GM19193 (cell line): ENCODE measurements around the gene C17orf113.

ENCODE experiments used
- POLR2A ChIP-seq: IDR thresholded peaks from 4 replicates; pipeline ENCODE4 v1.6.1; 2011; ENCODE audit not compliant: insufficient read depth, insufficient read length; ENCODE audit errors: extremely low read depth

The C17orf113 gene

DNA sequence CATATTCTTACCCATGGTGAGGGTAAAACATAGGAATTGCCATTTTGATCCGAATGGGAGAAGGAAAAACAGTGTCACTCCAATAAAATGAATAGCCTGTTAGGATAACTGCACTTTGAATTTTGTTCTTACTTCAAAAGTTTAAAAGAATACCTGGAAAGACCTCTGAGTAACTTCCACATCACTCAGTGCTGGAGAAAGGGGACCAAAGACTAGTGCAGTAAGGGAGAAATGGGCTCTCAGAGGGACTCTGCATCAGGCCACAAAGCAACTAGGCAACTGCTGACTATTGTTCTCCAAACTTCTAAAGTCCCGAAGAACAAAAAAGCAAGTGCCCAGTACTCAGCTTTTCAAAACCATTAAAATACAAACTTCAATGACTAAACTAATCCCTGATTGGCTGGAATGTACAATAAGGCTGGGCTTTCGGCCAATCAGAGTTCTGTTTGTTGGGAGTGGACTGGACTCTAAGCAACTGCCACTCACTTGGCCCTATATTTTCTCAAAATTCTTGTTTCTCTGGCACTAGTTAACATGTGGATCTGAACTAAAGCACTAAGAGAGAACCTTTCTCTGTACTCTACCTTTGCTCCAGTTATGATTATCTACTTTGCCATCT, 39.4 kb downstream of the C17orf113 start:
- no peak for TF ChIP-seq POLR2A

DNA sequence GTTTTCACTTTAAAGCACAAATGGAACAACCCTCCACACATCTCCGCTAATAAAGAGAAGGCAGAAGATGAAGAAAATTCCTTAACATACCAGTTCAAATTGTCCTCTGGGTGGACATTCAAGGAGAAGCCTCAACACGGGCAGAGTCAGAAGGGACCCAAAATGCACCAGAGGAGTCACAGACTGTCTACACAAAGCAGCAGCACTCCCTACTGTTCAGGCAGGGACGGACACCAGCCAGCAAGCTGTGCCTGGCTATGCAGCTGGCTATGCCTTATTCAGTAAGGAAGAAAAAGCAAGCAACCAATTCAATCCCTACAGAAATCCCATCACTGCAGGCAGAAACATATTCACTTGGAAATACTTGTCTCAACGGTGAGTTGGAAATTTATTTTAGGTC, 41.2 kb downstream of the C17orf113 start:
- TF ChIP-seq POLR2A: no peak

DNA sequence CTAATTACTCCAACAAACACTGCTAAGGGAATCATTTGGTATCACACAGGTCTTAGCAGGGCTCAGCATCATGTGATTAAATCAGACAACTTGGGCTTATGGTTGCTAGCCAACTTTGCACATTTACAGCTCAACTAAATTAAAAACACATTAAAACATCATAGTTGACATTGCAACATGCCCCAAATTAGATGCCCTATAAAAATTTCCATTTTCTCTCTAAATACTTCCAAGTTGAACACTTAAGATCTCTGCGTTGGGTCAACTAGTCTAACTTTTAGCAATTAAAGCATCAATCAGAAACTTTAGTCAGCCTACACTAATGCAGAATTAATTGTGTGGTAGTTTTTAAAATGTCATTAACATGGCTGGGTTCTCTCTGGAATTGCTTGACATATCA, 45.2 kb downstream of the C17orf113 start:
- no peak for TF ChIP-seq POLR2A

DNA sequence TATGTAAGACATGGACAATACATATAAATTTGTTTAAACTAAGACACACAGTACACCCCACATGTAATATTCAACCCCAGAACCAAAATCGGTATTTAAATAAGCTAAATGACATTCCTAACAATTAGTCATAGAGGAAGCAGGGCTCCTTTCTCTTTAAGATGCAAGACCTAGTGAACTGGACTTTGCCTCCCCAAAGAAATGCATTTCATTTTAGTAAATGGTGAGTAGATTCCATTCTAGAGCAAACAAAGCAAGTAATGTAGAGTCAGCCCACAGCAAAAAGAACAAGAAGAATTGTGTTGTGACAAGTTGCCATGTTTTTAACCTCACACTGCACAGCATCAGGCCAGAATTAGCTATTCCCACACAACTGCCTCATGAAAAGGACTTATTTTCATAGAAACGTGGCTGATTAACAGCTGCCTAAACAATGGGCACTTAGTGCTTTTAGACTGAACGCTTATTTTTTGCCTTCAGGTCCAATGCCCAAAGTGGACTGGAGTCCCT, 47.6 kb downstream of the C17orf113 start:
- TF ChIP-seq POLR2A: no peak

DNA sequence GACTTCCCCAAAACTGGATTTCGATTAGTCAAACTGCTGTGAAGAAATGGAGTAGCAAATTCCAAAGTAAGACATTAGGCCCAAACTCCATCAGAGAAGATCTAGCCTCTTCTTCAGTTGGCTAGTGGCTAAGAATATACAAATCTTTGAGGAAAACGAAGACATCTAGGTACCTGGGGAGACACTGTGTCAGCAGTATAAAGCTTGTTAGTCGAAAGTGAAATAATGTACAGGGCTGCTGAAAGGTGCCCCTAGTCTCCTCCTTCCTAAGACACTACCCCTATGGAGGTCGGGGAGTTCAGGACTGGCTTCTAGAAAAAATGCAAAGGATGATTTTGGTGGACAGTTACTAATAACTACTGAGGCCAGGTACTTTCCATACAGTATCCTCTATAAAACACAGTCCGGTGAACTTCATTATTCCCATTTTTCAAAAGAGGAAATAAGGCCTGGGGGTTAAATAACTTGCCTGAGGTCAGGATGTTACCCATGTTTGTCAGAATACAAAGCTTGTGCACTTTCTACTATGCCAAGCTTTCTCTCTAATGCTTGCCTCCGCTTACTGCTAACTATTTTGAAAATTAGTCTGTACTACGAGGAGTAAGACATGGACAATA, 48.1 kb downstream of the C17orf113 start:
- TF ChIP-seq POLR2A: no peak

DNA sequence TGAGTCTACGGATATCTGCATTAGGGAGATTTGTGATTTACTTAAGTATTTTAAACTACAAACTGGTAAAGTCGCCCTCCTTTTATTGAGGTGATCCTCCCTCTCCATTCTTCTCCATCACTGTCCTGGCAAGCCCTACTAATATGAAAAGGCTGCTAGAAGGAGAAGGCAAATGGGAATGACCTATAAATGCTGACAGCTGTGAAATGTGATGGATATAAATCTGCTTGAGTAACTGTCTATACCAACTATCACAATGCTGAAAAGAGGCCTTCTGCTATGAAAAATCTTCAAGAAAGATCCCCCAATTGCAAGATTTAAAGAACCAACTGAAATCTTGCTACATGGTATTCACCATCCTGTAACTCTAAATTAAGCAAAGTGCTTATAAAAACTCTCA, 48.7 kb downstream of the C17orf113 start:
- no peak for TF ChIP-seq POLR2A

DNA sequence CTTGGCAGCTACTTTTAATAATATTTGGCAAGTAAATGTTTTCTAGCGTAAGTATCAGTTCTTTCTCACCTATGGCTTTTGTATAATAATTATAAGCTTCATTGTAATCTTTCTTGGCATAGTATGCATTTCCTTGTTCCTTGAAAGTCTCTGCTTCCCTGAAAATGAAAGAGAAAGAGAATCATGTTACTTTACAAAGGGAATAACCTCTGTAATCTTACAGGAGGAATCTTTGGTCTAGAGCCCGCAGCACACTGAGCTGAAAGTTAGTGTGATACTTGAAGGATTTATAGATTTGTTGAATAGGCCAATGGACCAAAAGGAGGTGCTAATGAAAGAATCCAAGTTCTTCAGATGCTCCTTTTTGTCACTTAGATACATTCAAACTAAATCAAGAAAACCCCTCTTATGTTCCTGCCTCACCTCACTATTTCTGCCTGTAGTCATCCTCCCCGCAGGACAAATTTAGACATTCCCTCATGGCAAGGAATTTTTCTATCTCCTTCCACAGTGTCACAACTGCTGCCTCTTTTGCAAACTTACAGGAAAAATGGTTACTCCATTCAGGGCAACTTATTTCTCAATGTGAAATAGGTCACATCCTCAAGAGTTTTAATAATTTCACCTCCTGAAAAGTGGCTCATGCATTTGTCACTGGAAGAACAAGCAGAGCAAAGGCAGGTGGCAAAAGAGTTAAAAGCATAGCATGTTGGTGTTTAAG, 49.8 kb downstream of the C17orf113 start:
- TF ChIP-seq POLR2A: no peak

DNA sequence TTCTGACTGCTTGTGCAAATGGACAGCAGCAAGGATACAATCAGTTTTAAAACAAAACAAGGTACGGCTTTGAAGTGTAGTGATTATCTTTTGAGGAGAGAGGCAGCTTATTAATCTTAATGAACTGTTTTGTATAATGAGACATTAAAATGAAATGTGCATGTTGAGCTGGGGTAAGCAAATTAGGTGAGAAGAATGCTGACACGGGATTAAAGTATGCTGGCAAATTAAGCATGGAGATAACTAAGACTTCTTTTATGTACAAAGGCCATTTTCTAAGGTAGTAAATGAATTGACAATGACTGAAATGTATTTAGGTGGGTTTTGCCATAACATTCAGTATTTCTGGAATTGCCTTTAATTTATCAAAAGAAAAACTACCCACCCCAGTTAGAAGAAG, 51.9 kb downstream of the C17orf113 start:
- no peak for TF ChIP-seq POLR2A

DNA sequence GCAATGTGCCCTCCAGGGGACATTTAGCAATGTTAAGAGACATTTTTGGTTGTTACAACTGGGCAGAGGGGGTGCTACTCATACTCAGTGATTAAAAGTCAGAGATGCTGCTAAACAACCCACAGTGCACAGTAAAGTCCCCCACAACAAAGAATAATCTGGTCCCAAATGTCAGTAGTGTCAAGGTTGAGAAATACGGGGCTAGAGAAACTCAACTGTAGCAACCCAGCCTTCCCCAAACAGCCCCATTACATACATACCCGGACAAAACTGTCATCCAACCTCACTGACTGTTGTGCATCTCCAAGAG, 53.6 kb downstream of the C17orf113 start:
- no peak for TF ChIP-seq POLR2A

DNA sequence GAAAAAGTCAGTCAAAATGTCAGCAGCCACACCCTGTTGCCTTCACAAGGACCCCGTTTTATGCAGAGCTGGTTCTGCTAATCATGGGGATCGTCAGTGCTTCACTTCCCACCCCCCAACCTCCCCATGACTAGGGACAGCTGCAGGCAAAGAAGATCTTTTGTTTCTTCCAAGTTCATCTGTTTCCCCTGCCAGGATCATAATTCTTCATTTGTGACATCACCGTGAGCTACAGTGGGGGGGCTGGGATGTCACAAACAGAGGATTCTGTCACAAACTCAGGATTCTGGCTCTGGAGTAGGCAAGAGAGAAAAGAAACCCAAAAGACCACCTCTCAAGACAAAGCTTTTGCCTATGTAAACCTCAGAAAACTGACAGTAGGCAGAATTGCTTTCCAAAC, 57.8 kb downstream of the C17orf113 start:
- no peak for TF ChIP-seq POLR2A

DNA sequence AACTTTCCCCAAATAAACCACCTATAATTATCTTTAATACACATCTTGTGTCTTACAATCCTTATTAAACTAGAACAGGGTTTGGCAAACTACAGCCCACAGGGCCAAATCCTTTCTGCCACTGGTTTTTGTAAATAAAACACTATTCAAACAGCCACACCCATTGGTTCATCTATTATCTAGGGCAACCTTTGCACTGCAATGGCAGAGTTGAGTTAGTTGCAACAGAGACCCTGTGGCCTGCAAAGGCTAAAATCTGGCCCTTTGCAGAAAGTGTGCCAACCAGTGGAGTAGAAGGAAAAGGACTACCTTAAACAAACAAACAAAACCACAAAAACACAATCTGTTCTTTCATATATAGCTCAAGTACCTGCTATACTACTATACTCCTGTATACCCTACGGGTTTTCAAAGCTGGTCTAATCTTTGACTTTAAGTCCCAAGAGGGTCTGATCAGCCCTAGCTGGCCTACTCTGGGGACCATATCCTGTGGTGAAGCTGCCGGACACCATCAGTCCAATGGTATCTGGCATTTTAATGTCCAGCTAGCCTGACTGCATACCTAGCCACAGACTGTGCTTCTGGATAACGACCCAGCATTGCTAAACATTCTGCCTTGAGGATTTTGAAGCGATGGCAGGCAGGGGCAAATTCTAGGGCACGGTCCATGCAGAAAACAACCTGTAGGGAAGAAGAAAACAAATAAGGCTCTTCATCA, 60.5 kb downstream of the C17orf113 start:
- no peak for TF ChIP-seq POLR2A

DNA sequence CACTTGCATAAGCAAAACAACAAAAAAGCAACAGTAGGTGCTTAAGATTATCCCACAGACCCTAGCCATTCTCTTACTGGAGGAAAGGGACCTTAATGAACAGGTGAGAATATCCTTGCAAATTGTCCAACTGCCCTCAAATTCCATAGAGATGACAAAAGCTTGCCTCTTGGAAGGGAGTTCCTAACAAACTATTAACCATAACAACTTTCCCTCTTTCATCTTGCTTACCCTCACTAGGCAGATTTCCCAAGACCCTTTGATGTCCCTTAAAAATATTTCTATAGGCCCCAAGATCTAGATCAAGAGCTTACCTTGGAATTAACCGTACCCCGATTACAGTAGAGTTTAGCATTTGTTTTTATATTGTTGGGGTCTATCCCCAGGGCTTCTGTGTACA, 62.0 kb downstream of the C17orf113 start:
- no peak for TF ChIP-seq POLR2A
